Suppressor macrophage treated with lipopolysaccharide for 4 hours (primary cell): Measurements from ENCODE around the gene AFDN.

ENCODE experiments used
- DNase-seq: peaks from one replicate; pipeline ENCODE4 v3.0.0-alpha.2; 2020

Gene AFDN

GRCh38 chr6:167927246-167927645, 100.5 kb downstream of the AFDN start:
- DNase-seq: no peak

- DNase-seq: no peak
Measured at GRCh38 chr6:167928111-167928510, 101.4 kb downstream of the AFDN start.

- no peak for DNase-seq
Measured at GRCh38 chr6:167930295-167930694, 103.6 kb downstream of the AFDN start.

- DNase-seq: no peak
Measured at GRCh38 chr6:167932468-167933276, 106.0 kb downstream of the AFDN start.

GRCh38 chr6:167933290-167933689, 106.6 kb downstream of the AFDN start:
- no peak for DNase-seq

- no peak for DNase-seq
Measured at GRCh38 chr6:167933847-167934246, 107.1 kb downstream of the AFDN start.

GRCh38 chr6:167934426-167934864, 107.7 kb downstream of the AFDN start:
- no peak for DNase-seq

- DNase-seq: no peak
Measured at GRCh38 chr6:167936051-167936450, 109.3 kb downstream of the AFDN start.

GRCh38 chr6:167937301-167937700, 110.6 kb downstream of the AFDN start:
- DNase-seq: no peak

- peak; percentile 36 for DNase-seq
Measured at GRCh38 chr6:167937948-167938911, 111.5 kb downstream of the AFDN start.

GRCh38 chr6:167941822-167942221, 115.1 kb downstream of the AFDN start:
- DNase-seq: no peak

GRCh38 chr6:167944130-167944529, 117.4 kb downstream of the AFDN start:
- no peak for DNase-seq

- no peak for DNase-seq
Measured at GRCh38 chr6:167946007-167946406, 119.3 kb downstream of the AFDN start.

GRCh38 chr6:167946604-167947003, 119.9 kb downstream of the AFDN start:
- no peak for DNase-seq

GRCh38 chr6:167947716-167948115, 121.0 kb downstream of the AFDN start:
- no peak for DNase-seq

GRCh38 chr6:167948716-167949115, 122.0 kb downstream of the AFDN start:
- DNase-seq: no peak

GRCh38 chr6:167949121-167949684, 122.5 kb downstream of the AFDN start:
- no peak for DNase-seq

- DNase-seq: no peak
Measured at GRCh38 chr6:167951781-167952511, 125.2 kb downstream of the AFDN start.

GRCh38 chr6:167952512-167952859, 125.8 kb downstream of the AFDN start:
- no peak for DNase-seq

GRCh38 chr6:167953551-167953950, 126.8 kb downstream of the AFDN start:
- no peak for DNase-seq

GRCh38 chr6:167954151-167954550, 127.4 kb downstream of the AFDN start:
- DNase-seq: no peak

GRCh38 chr6:167956491-167956890, 129.8 kb downstream of the AFDN start:
- DNase-seq: no peak

- no peak for DNase-seq
Measured at GRCh38 chr6:167956983-167957492, 130.3 kb downstream of the AFDN start.
